SK-N-MC (cell line): ENCODE results near the gene RFLNA.

Source experiments
- EZH2 ChIP-seq: fragments of 200-600 bp; sonication (generic); IDR thresholded peaks from one replicate; pipeline ENCODE4 v1.6.1; 2017; ENCODE audit warnings: antibody characterized with exemption
- POLR2AphosphoS5 ChIP-seq: IDR thresholded peaks from 2 replicates; pipeline ENCODE4 v1.6.1; 2012; ENCODE audit warnings: mild to moderate bottlenecking, low read depth, low read length, borderline replicate concordance

- no peak for TF ChIP-seq POLR2AphosphoS5
- TF ChIP-seq EZH2: no peak
Measured at GRCh38 chr12:124323771-124324530, 29.1 kb downstream of the RFLNA start.
